ENCODE results near the gene FOXN4.

DNA sequence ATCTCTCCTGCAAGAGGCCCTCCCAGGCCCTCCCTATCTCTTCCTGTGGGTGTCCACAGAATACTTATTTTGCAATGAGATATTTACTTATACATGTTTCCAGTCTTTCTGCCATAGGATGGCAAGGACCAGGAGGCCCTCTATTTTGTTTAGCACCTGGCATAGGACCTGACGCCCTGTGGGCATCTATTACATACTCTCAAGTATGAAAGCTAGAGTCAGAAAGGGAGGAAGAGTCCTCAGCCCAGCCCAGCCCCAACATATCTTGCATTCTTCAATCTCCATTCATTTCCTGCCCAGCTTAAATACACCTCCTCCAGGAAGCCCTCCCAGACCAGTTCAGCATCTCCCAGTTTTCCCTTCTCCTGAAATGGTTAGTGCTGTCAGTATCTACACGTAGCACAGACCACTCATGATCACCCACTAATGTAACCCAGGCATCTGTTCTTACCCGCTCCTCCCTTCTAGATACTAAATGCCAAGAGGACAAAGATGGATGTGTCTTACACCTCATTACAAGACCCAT is 7.4 kb downstream of the FOXN4 start:
- TF ChIP-seq, protein P1, sequence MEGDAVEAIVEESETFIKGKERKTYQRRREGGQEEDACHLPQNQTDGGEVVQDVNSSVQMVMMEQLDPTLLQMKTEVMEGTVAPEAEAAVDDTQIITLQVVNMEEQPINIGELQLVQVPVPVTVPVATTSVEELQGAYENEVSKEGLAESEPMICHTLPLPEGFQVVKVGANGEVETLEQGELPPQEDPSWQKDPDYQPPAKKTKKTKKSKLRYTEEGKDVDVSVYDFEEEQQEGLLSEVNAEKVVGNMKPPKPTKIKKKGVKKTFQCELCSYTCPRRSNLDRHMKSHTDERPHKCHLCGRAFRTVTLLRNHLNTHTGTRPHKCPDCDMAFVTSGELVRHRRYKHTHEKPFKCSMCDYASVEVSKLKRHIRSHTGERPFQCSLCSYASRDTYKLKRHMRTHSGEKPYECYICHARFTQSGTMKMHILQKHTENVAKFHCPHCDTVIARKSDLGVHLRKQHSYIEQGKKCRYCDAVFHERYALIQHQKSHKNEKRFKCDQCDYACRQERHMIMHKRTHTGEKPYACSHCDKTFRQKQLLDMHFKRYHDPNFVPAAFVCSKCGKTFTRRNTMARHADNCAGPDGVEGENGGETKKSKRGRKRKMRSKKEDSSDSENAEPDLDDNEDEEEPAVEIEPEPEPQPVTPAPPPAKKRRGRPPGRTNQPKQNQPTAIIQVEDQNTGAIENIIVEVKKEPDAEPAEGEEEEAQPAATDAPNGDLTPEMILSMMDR (IDR thresholded peaks at IDR 0.05; ENCODE audit: low read length) = no peak
- no peak for TF ChIP-seq EZH2 (IDR thresholded peaks at IDR 0.05; ENCODE audit: borderline replicate concordance, low read length)

Measured in OCI-LY1 (cell line).